ENCODE data around the gene DLGAP1. TPM values are rescaled to one million over a fixed set of nuclear protein-coding genes. Genes with fewer than 3 reads are reported as not detected.

The DLGAP1 gene
- total and polyA plus RNA-seq, 2 of the 4 experiments (the other 2 are of a cell fraction), result under 0.01 to 0.09 TPM

DNA sequence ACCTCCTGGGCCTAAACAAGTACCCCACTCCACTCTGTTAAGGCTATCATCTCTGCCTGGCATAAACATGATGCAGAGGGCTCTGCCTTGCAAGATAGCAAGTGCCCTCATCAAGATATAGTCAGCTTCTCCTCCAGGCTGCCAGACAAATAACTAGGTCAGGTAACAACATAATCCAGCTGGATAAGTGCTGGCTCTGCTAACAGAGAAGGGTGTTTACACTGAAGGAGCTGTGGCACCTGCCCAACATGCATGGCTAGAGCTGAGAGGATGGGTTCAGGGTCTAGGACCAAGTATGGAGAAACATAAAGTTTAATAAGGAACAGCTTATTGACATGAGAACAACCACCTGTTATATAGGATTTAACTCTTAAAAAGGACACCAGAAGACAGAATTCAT lies 42.8 kb downstream of the DLGAP1 start:
- Histone ChIP-seq H2BK5ac (ENCODE audit: low read depth, low read length, poor library complexity, severe bottlenecking) (no peak overlapping the region), H4K91ac (ENCODE audit: insufficient read depth, low read depth, low read length) (no peak overlapping the region), H2AK9ac (replicated peaks; ENCODE audit: low read depth, low read length, poor library complexity) (no peak overlapping the region), H3K14ac (replicated peaks; ENCODE audit: low read depth, low read length) (no peak overlapping the region), H4K20me1 (ENCODE audit: insufficient read depth, low read length) (no peaks in the 10 kb centered on the region), H3K27me3 (ENCODE audit: control insufficient read depth, insufficient read depth, low read length) (no peaks in the 10 kb centered on the region), H2AK5ac (ENCODE audit: low read depth, low read length) (no peak overlapping the region), H3K27ac (ENCODE audit: insufficient read depth, low read length) (no peak overlapping the region), H2BK15ac (ENCODE audit: low read depth, low read length) (no peak overlapping the region), H3K79me1 (ENCODE audit: low read depth in 1 of 2, low read length in 2 of 2) (no peaks in the 10 kb centered on the region), H3K36me3 (ENCODE audit: control insufficient read depth, insufficient read depth, low read length) (no peaks in the 10 kb centered on the region), H3K4me1 (ENCODE audit: control insufficient read depth, insufficient read depth, low read length) (no peaks in the 10 kb centered on the region), H3K56ac (ENCODE audit: extremely low read depth, insufficient read depth, low read length) (no peak overlapping the region), H3K18ac (ENCODE audit: low read depth, low read length) (no peak overlapping the region), H3K9me1 (ENCODE audit: insufficient read depth, low read length) (no peaks in the 10 kb centered on the region), H3K9me3 (ENCODE audit: control insufficient read depth, insufficient read depth, low read length) (peaks cover 12% of the 10 kb centered on the region; the same call in 1 of the 2 replicates), H2BK120ac (ENCODE audit: low read depth, low read length) (no peak overlapping the region), H2AFZ (replicated peaks; ENCODE audit: low read length, poor library complexity) (no peak overlapping the region), H4K8ac (ENCODE audit: low read depth in 2 of 2, low read length in 2 of 2) (no peak overlapping the region), H3K4me3 (ENCODE audit: insufficient read depth, low read depth, low read length) (no peak overlapping the region), H3K4ac (ENCODE audit: low read depth, low read length) (no peak overlapping the region), H3K23ac (ENCODE audit: low read depth, low read length) (no peak overlapping the region), H3K9ac (ENCODE audit: low read depth, low read length) (no peak overlapping the region), H4K5ac (ENCODE audit: low read depth, low read length) (no peak overlapping the region), H2BK20ac (ENCODE audit: low read depth, low read length) (no peak overlapping the region), H3K4me2 (ENCODE audit: low read depth, low read length) (no peak overlapping the region)
- intact Hi-C loops (cut with micrococcal nuclease) (no loop called here), dilution Hi-C loops (cut with HindIII; ENCODE audit: low sequenced_read_pairs, unreplicated experiment) (no loop called here), in situ Hi-C loops (cut with MboI; ENCODE audit: low sequenced_read_pairs) (no loop called here)
- TF ChIP-seq RCOR1 (IDR thresholded peaks at IDR 0.05; ENCODE audit: insufficient replicate concordance, low read length), result no peak
- TF ChIP-seq MAFK (IDR thresholded peaks at IDR 0.05; ENCODE audit: low read depth, low read length), result no peak
- TF ChIP-seq BHLHE40 (IDR thresholded peaks at IDR 0.05; ENCODE audit: low read depth, low read length), result no peak
- no peak for TF ChIP-seq MAZ (IDR thresholded peaks at IDR 0.05; ENCODE audit: borderline replicate concordance, low read depth, low read length)
- TF ChIP-seq, protein P1, sequence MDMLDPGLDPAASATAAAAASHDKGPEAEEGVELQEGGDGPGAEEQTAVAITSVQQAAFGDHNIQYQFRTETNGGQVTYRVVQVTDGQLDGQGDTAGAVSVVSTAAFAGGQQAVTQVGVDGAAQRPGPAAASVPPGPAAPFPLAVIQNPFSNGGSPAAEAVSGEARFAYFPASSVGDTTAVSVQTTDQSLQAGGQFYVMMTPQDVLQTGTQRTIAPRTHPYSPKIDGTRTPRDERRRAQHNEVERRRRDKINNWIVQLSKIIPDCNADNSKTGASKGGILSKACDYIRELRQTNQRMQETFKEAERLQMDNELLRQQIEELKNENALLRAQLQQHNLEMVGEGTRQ (IDR thresholded peaks at IDR 0.05; ENCODE audit: low read depth, low read length), result no peak
- TF ChIP-seq, protein P2, sequence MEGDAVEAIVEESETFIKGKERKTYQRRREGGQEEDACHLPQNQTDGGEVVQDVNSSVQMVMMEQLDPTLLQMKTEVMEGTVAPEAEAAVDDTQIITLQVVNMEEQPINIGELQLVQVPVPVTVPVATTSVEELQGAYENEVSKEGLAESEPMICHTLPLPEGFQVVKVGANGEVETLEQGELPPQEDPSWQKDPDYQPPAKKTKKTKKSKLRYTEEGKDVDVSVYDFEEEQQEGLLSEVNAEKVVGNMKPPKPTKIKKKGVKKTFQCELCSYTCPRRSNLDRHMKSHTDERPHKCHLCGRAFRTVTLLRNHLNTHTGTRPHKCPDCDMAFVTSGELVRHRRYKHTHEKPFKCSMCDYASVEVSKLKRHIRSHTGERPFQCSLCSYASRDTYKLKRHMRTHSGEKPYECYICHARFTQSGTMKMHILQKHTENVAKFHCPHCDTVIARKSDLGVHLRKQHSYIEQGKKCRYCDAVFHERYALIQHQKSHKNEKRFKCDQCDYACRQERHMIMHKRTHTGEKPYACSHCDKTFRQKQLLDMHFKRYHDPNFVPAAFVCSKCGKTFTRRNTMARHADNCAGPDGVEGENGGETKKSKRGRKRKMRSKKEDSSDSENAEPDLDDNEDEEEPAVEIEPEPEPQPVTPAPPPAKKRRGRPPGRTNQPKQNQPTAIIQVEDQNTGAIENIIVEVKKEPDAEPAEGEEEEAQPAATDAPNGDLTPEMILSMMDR (conservative IDR thresholded peaks at IDR 0.05; ENCODE audit: low read depth, low read length), result no peak
- no peak for TF ChIP-seq RFX5 (IDR thresholded peaks at IDR 0.05; ENCODE audit: low read depth, low read length)
- no peak for TF ChIP-seq CEBPB (IDR thresholded peaks at IDR 0.05; ENCODE audit: low read depth, low read length)
- TF ChIP-seq SMC3 (IDR thresholded peaks at IDR 0.05; ENCODE audit: low read depth, low read length), result no peak
- TF ChIP-seq FOS (IDR thresholded peaks at IDR 0.05; ENCODE audit: low read depth, low read length), result no peak
- no peak for TF ChIP-seq CHD1 (IDR thresholded peaks at IDR 0.05; ENCODE audit: low read depth, low read length)
- TF ChIP-seq, protein P3, sequence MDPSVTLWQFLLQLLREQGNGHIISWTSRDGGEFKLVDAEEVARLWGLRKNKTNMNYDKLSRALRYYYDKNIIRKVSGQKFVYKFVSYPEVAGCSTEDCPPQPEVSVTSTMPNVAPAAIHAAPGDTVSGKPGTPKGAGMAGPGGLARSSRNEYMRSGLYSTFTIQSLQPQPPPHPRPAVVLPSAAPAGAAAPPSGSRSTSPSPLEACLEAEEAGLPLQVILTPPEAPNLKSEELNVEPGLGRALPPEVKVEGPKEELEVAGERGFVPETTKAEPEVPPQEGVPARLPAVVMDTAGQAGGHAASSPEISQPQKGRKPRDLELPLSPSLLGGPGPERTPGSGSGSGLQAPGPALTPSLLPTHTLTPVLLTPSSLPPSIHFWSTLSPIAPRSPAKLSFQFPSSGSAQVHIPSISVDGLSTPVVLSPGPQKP (IDR thresholded peaks at IDR 0.05; ENCODE audit: borderline replicate concordance, low read depth, low read length), result no peak
- no peak for TF ChIP-seq RAD21 (IDR thresholded peaks at IDR 0.05; ENCODE audit: low read length)
- no peak for TF ChIP-seq MXI1 (IDR thresholded peaks at IDR 0.05; ENCODE audit: borderline replicate concordance, low read depth, low read length)
- ATAC-seq (ENCODE audit: low read depth), result no peak
- no TSS peak for BruUV-seq (replicated peaks)
- ChIA-PET POLR2A (ENCODE audit: unreplicated experiment) (no interaction called here), CTCF (no interaction called here)
- no peak for DNase-seq
